ENCODE data around the gene KRI1.

KRI1 gene

DNA sequence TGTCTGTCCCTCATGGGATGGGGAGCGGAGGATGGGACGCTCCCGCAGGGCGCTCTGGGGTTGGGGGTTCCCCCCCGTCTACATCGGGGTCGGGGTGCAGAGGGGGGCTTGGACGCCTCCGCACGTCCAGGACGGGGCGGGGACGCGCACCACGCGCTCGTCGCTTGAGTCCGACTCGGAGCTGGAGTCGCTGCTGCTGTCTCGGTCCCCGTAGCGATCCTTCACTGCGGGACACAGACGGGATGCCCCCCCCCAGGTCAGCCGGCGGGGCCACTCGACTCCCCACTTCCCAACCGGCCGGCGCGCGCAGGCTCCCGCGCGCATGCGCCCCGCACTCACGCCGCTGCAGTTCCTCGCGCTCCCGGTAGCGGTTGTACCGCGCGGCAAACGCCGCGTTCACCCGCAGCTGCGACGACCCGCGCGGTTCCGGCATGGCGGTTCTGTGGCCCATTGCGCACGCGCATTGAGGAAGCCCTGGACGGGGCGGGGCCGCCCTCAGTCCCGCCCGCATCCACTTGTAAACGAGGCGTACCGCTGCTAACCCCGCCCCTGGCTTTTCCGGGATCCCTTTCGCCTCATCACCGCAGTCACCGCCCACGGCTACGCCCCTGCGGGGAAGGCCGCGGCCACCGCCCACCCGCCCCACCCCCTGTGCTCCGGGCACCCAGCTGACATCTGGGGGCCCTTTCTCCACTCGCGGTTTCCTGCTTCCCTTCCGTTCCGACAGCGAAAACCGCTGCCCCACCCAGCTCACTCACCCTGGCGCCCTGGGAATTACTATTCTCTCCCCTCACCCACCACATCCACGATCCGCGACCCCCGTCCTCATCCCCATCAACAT is at the start of gene KRI1:
Gene KRI1 (minus strand): TSS at position 444 of the 841 bp plus-strand sequence. CDS start 11 bp downstream, at position 433.
- peak; percentile 96 to 99 for DNase-seq (ENCODE audit: low read depth in 2 of 2)

GRCh38 chr19:10612499-10613119 is 46.8 kb upstream of the KRI1 start:
- DNase-seq (ENCODE audit: low read depth in 2 of 2): no peak

- DNase-seq (ENCODE audit: low read depth in 2 of 2): no peak
Observed at GRCh38 chr19:10611907-10612306, 46.1 kb upstream of the KRI1 start.

DNA sequence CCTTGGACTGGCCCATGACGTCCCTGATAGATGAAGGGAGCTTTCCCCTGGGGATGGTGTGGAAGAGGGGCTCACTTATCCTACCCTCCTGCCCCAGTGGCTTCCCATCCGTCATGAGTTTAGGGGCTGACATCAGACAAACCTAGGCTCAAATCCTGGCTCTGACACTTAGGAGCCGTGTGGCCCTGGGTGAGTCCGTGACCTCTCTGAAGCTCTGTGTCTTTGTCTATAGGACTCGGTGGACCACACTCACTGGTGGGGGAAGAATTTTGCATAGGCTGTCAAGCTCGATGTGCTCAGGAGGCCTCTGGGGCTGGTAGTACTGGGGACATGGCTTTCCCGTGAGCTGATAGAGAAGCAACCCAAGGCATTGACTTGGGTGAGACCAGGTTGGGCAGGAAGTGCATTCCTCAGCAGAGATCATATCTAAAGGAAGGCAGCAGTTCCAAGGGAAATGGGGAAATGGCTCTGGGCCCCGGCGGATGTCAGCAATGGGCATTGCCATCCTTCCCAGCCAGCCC is 38.7 kb upstream of the KRI1 start:
- DNase-seq (ENCODE audit: low read depth in 2 of 2): no peak

DNA sequence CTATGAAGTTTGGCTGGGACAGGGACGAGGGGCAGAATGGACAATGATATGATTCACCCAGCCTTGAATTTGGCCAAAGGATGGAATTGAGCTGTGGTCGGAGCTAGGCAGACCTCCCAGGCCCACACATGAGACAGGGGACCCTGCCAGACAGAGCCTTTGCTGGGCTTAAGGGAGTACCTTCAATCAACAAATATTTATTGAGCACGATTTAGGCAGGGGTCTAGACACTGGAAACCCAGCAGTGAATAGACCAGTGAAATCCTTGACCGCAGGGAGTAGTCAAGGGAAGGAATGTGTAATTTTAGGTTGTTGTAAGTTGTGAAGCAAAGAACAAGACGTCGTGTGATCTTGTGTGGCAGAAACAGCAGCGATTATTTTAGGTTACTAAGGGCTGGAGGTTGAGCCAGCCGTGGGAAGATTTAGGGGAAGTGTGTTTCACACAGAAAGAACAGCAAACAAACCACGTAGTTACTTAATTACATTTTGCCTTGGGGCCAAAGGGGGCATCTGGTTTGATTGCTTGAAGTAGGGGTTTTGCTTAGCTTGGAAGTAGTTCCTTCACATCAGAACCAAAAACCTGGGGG is 38.2 kb upstream of the KRI1 start:
- DNase-seq (ENCODE audit: low read depth in 2 of 2): no peak

DNA sequence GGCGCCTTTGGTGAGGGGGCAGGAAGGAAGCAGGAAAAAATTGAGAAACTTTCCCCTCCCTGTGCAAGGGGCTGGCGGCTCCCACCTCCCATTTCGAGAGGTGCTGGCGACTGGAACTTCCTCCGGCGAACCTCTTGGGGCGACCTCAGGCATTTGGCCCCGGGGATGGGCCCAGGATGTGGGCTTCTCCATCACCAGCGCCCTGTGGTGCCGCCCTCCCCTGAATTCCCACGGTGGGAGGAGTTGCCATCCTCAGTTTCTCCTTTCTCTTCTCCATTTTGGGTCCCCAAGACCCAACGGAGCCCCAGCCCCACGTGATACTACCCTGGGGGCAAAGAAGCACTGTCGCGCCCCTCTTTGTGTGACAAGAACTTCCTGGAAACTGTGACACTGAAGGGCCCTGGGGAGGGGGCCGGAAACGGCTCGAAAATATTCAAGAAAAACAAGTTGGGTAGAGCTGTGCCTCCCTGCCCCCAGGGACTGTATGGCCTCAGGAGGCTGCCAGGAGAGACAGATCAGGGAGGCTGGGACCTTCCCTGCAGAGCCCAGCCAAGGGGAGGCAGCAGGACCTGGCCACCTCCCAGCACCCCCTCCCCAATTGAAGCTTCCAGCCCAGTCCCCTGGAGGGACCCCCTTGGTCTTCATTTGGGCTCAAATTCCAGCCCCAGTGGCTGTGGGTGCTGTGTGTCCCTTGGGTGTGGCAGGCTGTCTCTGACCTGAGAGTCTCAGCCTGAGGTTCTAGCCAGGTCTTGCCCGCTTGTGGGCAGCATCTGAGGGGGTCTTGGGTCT is 37.5 kb upstream of the KRI1 start:
- peak; percentile 48 to 49 for DNase-seq (ENCODE audit: low read depth in 2 of 2)

DNA sequence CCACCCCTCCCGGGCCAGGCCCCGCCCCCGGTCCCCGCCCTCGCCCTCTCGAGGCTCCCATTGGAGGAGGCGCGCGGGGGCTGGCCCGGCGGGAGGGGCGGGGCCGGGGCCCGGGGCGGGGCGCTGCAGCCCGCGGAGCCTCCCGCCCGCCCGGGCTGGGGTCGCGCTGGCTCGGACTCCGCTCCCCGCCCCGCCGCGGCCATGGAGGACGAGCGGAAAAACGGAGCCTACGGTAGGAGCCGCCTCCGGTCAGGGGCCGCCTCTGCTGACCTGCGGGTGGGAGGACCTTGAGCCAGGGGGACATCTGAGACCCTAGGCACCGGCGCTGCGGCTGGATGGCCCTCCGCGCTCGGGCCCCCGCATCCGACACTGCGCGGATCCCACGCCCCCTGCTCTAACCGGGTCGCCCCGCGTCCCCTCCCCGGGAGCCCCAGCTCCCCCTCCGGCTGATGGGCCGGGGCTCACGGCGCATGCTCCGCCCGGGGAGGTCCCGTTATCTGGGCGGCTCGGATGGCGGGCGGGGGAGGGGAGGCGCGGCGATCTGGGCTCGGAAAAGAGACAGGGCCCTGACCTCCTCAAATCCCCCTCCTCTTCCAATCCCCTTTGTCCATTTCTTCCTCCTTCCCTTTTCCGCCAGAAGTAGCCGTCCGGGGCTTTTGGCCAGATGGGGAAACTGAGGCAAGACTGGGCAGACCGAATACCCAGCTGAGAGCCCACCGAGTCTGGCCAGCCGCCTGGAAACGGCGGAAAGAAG is 36.7 kb upstream of the KRI1 start:
- peak; percentile 85 to 87 for DNase-seq (ENCODE audit: low read depth in 2 of 2)

DNA sequence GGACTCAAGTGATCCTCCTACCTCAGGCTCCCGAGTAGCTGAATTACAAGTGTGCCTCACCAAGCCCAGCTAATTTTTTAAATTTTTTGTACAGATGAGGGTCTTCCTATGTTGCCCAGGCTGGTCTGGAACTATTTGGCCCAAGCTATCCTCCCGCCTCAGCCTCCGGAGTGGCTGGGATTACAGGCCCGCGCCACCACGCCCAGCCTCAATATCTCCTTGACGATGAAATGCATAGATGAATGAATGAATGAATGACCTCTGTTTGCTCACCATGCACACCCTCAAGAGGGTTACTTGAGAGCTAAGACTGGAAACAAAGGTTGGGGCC is 36.2 kb upstream of the KRI1 start:
- no peak for DNase-seq (ENCODE audit: low read depth in 2 of 2)

DNA sequence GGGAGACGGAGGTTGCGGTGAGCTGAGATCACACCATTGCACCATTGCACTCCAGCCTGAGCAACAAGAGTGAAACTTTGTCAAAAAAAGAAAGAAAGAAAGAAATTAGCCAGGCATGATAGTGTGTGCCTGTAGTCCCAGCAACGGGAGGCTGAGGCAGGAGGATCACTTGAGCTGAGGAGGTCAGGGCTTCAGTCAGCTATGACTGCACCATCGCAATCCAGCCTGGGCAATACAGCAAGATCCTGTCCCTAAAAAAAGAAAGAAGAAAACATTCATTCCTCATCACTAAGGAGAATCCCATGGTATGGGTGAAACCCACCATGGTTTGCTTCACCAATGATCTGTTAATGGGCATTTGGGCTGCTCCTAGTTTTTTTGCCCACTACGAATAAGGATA is 34.3 kb upstream of the KRI1 start:
- DNase-seq (ENCODE audit: low read depth in 2 of 2): no peak

GRCh38 chr19:10593820-10594637 is 28.2 kb upstream of the KRI1 start:
- DNase-seq (ENCODE audit: low read depth in 2 of 2): no peak

GRCh38 chr19:10593148-10593547 is 27.3 kb upstream of the KRI1 start:
- DNase-seq (ENCODE audit: low read depth in 2 of 2): no peak

GRCh38 chr19:10587839-10588150 is 22.0 kb upstream of the KRI1 start:
- DNase-seq (ENCODE audit: low read depth in 2 of 2): no peak

DNA sequence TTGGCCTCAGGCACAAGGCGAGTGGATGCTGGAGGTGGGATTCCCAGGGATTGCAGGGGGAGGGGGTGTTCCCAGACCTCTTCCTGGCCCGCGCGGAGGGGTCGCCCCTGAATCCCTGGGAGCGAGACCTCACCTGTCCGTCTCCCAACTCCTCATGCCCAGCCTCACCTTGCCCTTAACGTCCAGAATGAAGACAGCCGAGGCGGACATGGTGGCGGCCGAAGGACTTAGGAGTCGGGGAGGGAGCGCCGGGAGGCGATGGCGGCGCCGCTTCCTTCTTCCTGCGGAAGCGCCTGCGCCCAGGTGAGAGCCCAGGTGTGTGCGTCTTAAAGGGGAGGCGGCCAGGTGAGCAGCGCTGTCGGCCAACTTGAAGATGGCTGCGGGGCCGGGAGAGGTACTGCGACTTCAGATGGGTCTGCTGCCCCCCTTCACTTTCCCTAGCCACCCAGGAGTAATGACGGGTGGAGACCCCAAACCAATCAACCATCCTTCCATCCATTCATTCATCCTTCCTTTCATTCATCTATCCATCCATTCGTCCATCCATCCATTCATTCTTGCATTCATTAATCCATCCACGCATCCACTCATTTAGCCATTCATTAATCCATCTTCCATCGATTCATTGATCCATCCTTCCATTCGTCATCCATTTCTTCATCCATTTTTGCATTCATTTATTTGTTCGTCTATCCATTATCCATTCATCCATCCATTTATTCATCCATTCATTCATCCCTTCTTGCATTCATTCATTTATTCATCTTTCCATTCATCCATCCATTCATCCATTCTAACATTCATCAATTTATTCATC is 21.4 kb upstream of the KRI1 start, which contains the start of gene AP1M2:
Gene AP1M2 (minus strand): TSS at position 291 of the 817 bp plus-strand sequence. CDS start 81 bp downstream, at position 210.
- DNase-seq (ENCODE audit: low read depth in 2 of 2): no peak

DNA sequence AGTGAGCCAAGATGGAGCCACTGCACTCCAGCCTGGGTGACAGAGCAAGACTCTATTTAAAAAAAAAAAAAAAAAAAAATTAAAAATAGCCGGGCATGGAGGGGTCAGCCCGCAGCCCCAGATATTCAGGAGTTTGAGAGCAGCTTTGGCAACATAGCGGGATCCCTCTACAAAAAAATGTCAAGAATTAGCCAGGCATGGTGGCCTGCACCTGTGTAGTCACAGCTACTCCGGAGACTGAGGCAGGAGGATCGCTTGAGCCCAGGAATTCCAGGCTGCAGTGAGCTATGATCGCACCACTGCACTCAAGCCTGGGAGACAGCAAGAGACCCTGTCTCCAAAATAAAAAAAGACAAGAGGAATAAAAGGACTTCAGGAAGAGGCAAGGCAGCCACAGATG is 20.6 kb upstream of the KRI1 start:
- no peak for DNase-seq (ENCODE audit: low read depth in 2 of 2)

GRCh38 chr19:10583036-10583776 is 17.4 kb upstream of the KRI1 start:
- DNase-seq (ENCODE audit: low read depth in 2 of 2): no peak

- DNase-seq (ENCODE audit: low read depth in 2 of 2): no peak
Observed at GRCh38 chr19:10582091-10582490, 16.3 kb upstream of the KRI1 start.

DNA sequence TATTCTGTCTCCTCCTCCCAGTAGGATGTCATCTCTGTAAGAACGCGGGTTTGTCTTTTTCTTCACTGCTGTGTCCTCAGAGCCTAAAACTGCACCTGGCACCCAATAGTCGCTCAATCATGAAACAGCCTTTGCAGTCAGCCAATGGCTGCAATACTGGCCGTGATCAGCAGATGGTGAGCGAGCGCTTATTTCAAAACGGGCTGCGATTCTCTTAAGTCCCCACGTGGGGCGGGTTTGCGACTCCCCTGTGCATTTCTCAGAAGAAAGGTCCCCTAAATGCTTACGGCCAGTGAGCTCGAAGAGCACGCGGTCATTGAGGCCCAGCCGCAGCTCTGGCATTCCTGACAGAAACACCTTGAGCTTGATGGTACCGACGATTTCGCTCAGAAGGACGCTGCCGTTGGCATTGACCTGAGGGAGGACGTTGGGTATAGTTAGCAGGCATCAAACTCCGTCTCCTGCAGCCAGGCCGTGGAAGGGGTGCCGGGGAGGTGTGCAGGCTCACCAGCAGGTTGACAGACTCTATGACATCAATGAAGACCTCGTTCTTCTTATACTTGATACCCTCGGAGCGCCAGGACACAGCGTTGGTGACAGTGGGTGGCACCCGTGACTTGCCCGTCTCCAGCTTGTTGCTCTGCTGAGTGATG is 15.3 kb upstream of the KRI1 start:
- DNase-seq (ENCODE audit: low read depth in 2 of 2): peak; percentile 88 to 92

DNA sequence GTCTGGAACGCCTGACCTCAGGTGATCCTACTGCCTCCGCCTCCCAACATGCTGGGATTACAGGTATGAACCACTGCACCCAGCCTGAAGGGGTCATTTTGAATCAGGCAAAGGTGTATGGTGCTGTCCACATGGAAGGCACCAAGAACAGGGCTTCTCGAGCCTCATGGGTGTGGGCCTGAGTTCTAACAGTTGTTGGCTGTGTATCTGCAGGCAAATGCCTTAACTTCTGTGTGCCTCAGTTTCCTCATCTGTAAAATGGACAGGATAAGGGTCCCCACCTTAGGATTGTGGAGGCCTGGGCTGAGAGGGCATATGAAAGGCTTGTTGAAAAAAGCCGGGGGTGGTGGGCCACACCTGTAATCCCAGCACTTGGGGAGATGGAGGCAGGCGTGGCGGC is 12.1 kb upstream of the KRI1 start:
- no peak for DNase-seq (ENCODE audit: low read depth in 2 of 2)

All from activated CD4-positive, alpha-beta T cell treated with anti-CD3 and anti-CD28 coated beads for 24 hours (primary cell).